HG02588 (cell line): ENCODE data around the gene CPLX3.

Source experiments
- ATAC-seq: cut with Tn5 transposase; IDR thresholded peaks from one replicate; pipeline ENCODE4 v1.9.1; 2021; ENCODE audit warnings: mild to moderate bottlenecking, moderate library complexity; ENCODE audit not compliant: unreplicated experiment

The CPLX3 gene

DNA sequence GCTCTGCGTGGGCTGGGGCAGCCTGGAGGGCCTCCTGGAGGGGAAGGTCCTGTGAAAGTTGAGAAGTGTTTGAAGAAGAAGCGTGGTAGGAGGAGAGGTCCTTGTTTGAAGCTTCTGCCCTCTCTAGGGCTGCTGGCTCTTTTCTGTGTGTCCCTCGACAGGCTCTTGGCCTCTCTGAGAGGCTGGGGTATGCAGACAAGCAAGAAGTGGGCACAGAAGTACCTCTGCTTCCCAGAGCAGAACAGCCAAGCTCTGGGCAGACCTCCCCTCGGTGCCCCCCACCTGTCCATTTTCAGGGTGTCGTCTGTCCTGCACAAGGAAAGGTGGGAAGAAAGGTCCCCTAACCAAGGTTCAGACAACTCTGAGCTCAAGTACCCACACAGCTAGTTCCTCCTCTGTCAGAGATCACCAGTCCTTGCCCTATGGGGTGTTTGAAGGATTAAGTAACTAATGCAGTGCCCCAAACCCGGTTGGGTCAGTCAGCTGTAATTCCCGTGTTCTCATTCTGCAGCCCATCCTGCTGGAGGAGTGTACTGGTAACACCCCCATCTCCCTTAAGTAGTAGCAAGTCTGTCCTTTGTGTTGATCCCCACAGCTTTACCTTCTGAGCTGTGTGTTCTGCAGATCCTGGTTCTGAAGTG lies 38.3 kb upstream of the CPLX3 start:
- ATAC-seq = no peak

DNA sequence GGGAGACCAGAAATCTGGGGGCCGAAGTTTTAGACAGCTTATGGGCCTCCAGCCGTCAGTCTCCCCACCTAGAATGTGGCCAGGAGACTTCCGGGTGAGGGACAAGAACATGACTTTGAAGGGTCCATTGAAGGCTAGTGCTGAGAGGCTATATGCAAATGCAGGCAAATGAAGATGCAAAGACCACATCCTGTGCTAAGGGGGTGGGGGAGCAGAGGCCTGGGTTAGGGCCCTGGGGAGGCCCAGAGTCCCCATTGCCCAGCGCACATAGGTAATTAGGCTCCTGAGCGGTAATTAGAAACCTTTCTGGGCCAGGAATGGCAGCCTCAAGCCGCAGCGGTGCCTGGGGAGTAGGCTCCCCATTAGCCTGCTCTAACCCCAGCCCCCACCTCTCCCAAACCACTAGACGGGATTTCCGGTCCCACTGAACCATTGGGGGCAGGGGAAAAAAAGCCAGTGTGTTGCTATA lies 37.7 kb upstream of the CPLX3 start:
- peak; percentile 23 for ATAC-seq

DNA sequence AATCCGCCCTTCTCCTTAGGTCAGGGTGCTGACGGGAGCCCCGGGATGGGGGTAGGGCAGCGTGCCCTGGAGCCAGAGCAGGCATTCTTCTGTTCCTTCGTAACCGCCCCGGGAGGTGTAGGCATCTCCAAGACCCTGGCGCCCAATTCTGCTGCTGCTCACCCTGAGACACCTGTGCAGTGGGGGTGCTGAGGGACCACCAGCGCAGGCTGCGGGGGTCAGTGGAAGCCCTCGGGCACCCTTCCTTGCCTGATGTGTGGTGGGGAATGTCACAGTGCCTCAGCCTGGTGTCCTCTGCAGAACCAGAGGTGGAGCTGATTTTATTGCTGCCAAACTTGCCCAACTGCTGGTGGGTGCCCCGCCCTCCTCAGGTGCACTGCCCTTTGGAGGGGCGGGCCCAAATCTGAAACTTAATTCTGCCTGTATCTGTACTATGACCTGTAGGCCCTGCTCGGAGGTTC lies 37.2 kb upstream of the CPLX3 start:
- no peak for ATAC-seq

DNA sequence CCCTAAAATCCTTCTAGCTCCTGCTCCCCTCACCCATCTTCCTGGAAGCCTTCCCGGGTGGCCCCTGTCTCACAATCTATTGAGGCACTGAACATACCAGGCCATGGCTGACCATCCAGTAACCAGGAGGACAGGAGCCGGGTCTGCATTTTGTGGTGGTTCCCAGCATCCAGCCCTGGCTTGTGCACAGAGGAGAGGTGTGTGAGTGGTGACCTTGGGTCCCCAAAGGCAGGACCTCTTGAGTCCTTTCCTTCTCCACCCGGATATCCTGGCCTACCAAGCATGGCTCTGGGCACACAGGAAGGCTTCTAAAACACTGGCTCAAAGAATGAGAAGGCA lies 36.7 kb upstream of the CPLX3 start:
- ATAC-seq = no peak

DNA sequence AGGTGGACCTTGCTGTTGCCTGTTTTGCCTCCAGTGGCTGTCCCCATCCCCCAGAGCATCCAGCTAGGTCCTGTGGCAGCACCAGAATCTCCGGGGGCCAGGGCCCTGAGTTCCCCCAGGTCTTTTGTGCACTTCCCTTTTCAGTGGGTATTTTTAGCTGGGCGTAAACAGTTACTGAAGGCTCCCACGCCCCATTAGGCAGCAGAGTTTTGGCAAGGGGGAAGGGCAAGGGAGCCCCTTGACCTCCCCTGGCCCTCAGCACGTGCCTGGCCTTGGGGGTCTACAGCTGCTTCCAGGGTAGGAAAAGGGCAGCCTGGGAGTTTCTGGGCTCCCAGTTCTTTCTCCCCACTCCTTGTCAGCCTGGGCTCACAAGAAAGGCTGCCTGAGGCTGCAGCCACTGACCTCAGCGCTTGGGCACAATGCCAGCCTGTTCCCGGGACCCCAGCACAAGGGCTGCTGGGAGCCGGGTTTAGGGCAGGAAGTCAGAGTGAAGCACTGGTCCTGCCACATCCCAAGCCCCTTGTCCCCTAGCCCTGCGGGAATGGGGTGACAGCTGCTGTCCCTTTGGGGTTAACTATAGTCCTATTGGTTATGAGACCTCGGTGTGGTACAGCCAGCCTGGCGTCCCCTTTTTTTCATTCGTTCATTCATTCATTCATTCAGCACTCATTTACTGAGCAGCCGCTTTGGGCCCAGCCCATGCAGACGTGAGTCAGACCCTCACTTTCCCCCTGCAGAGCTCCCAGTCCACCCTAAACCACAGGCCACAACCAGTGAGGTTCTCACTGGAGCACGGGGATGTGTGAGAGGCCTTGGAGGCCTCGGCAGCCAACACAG lies 36.1 kb upstream of the CPLX3 start:
- ATAC-seq = no peak

DNA sequence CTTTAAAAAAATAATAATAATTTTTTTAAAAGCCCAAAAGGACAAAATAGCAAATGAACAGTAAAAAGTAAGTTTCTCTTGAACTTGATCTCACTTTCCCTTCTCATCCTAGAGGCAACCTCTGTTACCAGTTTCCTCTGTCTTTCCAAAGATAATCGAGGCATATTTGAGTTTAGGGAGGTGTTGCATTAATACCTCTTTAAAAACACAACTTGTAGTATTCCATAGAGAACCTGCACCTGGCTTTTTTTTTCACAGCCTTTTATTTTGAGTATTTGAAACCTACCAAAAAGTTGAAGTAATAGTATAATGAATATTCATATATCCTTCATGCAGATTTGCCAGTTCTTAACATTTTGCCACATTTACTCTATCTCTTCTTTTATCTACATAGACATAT lies 35.4 kb upstream of the CPLX3 start:
- ATAC-seq = no peak

DNA sequence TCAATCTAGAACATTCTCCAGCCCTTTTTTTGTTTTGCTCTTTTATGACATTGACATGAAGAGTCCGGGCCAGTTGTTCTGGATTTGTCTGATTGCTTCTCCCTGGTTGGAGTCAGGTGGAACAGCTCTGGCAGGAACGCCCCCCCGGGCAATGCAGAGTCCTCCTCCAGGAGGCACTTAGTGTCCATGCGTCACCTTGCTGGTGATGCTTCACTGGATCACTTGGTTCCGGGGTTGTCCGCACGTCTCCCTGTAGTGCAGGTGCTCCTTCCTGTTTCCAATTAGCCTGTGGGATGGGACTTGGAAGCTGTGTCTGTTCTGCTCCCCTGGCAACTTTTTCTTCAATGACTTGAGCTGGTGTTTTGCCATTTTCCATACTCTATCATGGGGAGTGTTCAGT lies 34.8 kb upstream of the CPLX3 start:
- ATAC-seq = no peak

DNA sequence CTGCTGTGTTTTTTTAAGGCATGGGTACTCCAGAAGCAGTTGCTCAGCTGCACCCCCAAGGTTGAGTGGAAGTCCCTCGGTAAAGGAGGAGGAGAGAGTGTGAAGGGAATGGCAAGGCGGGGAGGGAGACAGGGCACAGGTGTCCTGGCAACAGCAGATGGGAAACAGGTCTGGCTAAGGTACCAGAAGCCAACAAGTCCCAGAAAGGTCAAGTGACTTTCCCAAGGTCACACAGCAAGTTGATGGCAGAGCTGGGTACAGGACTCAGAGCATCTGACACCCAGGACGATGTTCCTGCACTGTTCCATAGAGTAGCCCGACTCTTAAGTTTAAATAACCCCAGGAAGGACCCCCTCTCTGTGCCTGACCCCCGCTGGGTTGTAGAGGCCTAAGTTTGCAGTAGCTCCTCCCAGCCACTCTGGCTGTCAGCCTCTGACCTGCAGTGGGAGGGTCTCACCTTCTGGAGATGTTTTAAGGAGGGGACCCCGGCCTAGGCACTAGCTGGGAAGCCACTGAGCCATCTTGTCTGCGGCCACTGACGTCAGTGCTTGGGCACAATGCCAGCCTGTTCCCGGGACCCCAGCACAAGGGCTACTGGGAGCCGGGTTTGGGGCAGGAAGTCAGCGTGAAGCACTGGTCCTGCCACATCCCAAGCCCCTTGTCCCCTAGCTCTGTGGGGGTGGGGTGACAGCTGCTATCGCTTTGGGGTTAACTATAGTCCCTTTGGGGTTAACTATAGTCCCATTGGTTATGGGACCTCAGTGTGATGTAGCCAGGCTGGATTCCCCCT lies 34.0 kb upstream of the CPLX3 start:
- ATAC-seq = no peak

DNA sequence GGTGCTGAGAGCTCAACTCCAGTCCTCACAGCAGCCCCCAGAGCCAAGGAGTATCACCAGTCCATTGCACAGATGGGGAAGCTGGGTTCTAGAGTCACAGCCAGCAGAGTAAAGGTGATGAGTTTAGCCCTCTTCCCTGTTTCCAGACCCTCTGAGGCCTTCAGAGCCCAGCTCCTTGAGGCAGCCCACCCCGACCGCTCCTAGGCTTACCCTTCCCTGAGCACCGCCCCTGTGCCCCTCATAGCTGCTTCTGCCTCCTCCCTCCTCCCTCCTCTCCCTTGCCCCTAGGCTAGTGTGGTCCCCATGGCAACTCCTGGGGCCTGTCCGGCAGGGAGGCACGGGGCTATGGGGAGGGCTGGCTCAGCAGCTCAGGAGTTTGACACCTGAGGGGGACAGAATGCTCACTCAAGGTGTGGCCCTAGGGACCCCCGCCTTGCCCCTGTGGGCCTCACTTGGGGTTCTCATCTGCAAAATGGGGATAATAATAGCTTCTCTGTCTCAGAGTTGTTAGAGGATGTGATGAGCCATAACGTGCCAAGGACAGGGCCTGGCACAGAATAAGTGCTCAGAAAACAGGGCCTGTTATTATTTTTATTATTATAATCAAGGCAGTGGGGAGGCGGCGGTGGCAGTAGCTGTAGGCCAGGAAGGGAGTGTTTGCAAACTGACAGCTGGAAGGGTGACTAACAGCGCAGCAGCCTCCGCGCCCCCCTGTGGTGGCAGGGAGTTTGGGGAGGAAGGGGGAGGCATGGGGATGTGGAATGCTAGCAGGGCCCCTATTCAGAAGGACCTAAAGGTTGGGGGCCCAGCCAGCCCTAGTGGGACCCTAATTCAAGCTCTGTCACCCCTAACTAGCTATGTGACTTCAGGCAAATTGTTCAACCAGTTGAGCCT lies 33.0 kb upstream of the CPLX3 start:
- no peak for ATAC-seq

DNA sequence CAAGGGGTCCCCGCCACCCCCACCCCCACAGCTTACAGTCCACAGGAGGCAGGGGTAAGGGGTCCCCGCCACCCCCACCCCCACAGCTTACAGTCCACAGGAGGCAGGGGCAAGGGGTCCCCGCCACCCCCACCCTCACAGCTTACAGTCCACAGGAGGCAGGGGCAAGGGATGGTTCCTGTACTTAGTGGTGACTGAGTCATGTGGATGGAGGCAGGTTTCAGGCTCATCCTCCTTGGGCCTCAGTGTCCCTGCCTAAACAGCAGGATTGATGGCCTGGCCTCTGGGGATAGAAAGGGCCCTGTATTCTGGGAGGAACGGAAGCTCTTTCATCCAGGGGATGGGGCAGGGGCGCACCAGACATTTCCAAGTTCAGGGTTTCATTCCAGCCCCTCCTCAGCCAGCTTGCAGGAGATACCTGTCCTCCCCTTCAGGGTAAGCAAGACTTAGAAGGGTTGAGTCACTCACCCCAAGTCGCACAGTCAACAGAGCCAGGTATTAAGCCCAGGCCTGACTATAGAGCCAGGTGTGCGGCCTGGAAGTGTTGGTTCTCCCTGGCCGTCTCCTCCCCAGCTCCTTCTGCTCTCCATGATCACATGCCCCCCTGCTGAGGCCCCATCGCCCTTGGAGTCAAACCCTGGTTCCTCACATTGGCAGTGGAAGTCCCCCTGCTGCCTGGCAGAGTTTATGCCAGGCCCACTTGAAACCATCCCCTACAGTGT lies 32.0 kb upstream of the CPLX3 start:
- no peak for ATAC-seq

DNA sequence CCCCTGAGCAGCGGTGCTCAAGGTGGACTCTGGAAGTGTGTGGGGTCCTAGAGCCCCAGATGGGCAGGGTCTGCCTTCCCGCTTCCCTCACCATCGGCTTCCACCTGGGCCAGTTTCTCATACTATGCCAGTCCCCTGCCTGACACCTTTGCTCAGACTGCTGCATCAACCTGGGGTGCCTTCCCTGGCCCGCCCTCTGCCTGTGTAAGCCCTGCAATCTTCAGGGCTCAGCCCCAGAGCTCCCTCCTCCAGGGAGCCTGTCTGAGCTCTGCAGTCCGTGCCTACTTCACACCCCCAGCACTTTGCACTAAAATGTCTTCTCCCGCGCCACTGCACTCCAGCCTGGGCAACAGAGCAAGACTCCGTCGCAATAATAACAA lies 31.5 kb upstream of the CPLX3 start:
- ATAC-seq = no peak

DNA sequence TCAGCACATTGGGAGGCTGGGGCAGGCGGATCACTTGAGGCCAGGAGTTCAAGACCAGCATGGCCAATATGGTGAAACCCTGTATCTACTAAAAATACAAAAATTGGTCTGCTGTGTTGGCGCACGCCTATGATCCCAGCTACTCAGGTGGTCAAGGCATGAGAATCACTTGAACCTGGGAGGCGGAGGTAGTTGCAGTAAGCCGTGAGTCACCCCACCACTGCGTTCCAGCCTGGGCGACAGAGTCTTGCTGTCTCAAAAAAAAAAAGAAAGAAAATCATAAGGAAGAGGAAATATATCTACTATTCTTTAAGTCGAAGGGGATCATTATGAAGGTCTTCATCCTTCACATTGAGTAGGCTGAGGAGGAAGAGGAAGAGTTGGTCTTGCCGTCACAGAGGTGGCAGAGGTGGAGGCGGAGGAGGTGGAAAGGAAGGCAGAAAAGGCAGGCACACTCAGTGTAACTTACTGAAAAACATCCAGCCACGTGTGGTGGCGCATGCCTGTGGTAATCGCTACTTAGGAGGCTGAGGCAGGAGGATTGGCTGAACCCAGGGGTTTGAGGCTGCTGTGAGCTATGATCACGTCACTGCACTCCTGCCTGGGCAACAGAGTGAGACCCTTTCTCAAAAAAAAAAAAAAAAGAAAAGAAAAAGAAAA lies 30.3 kb upstream of the CPLX3 start:
- no peak for ATAC-seq

DNA sequence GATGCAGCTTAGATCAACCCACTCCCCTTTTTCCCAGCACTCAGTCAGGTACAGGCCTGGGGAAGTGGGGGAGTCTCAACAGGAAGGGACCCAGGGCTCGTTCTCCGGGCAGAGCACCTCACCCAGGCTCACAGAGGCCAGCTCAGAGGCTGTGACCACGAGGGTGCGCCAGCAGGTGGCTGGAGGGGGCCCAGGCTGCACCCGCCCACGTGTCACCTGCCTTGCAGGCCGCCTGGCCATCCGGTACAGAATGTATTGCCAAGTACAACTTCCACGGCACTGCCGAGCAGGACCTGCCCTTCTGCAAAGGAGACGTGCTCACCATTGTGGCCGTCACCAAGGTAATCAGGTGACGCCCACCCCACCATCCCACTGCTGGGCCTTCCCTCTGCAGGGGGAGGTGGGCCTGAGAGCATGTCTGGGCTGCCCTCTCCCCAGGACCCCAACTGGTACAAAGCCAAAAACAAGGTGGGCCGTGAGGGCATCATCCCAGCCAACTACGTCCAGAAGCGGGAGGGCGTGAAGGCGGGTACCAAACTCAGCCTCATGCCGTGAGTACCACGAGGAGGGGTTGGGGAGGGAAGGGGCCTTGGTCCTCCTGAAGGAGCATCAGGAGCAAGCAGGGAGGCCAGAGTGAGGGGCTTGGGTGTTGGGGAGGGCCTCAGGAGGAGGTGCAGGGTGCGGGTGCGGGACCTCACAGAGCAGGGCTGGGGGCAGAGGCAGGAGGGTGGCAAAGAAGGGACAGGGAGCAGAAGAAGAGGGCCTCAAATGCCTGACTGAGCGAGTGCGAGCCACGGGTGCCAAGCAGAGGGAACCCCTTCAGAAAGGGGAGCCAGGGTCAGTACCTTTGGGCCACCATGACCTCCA lies 27.8 kb upstream of the CPLX3 start:
- ATAC-seq = no peak

DNA sequence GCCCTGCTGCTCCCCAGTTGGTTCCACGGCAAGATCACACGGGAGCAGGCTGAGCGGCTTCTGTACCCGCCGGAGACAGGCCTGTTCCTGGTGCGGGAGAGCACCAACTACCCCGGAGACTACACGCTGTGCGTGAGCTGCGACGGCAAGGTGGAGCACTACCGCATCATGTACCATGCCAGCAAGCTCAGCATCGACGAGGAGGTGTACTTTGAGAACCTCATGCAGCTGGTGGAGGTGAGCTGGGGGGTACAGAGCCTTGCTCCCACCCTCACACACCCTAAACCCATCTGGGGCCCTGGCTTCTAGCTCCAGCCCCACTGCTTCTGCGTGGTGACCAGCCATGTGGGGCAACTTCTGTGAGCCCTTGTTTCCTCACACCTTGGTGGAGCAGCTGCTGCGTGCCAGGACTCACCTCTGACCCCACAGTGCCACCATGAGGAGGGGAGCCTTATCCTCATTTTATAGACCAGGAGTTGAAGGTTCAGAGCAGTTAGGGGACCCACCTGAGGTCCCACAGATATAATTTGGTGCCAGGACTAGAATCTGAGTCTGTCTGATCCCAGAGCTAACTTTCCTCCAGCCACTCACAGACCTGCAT lies 27.1 kb upstream of the CPLX3 start:
- ATAC-seq = no peak

DNA sequence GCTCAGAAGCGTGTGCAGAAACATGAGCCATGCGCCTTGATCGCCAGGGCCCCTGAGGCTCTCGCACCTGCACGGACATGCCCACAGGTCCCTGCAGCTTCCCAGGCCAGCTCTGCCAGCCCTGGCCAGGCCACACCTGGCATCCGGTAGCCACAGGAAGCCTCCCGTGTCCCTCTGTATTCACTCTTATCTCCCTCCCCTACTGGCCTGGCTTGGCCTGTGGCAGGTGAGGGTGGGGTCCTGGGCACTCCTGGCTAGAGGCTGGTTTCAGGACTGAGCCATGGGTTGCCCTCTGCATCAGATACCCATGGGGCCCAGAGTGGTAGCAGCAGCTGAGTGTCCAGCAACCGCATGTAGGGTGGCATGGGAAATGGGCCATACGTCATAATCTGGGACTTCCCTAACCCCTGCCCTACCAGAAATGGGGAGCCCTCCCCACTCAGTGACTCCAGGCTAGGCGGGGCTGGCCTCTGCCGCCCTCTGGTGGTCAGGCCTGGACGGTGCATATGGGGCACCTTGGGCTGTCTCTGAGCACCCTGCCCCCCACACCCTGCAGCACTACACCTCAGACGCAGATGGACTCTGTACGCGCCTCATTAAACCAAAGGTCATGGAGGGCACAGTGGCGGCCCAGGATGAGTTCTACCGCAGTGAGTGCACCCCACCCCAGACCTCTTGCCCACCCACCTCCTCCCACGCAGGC lies 26.4 kb upstream of the CPLX3 start:
- peak; percentile 60 for ATAC-seq

DNA sequence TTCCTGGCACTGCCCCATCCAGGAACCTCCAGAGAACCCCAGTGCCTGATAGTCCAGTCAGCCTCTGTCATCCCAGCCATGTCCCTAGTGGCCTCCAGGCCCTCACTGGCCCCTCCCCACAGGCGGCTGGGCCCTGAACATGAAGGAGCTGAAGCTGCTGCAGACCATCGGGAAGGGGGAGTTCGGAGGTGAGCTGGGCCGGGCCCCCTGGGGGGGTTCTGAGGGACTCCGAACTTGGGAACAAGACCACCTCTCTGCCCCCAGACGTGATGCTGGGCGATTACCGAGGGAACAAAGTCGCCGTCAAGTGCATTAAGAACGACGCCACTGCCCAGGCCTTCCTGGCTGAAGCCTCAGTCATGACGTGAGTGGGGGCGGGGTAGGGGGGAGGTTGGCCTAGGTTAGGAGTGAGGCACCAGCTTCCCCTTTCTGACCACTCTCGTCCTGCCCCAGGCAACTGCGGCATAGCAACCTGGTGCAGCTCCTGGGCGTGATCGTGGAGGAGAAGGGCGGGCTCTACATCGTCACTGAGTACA lies 25.8 kb upstream of the CPLX3 start:
- no peak for ATAC-seq

DNA sequence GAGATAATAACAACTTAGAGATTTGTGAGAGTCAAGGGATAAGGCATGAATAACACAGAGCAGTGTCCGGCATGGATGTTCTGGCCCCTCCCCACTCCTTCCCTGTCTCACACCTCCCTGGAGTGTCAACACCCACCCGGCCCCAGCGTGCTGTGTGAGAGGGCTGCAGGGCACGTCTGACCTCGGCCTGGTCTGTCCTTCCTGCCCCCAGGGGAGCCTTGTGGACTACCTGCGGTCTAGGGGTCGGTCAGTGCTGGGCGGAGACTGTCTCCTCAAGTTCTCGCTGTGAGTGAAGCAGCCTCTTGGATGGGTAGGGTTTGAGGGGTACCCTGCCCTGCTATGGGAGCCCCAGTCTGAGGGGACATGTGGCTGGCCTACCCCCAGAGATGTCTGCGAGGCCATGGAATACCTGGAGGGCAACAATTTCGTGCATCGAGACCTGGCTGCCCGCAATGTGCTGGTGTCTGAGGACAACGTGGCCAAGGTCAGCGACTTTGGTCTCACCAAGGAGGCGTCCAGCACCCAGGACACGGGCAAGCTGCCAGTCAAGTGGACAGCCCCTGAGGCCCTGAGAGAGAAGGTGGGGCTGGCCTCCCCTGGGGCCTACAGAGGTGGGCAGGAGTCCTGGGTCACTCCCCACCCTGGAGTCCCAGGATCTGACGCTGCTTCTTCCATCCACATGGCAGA lies 25.0 kb upstream of the CPLX3 start:
- no peak for ATAC-seq
